ENCODE results near the gene XXYLT1.

Gene XXYLT1

GRCh38 chr3:195140816-195141793, 129.9 kb downstream of the XXYLT1 start:
- no peak for TF ChIP-seq Cebpa-rat (IDR thresholded peaks at IDR 0.05)
- Histone ChIP-seq H3K4me1 (peaks cover 34% of the 10 kb centered on the region), H3K9me3 (peaks cover 17% of the 10 kb centered on the region), H4K20me1 (no peaks in the 10 kb centered on the region), H3K9ac (no peak overlapping the region), H3K4me2 (no peak overlapping the region), H3K27me3 (no peaks in the 10 kb centered on the region), H3K4me3 (no peak overlapping the region), H3K27ac (no peak overlapping the region), H3K36me3 (peaks cover 19% of the 10 kb centered on the region; the same call in 1 of the 2 replicates)

DNA sequence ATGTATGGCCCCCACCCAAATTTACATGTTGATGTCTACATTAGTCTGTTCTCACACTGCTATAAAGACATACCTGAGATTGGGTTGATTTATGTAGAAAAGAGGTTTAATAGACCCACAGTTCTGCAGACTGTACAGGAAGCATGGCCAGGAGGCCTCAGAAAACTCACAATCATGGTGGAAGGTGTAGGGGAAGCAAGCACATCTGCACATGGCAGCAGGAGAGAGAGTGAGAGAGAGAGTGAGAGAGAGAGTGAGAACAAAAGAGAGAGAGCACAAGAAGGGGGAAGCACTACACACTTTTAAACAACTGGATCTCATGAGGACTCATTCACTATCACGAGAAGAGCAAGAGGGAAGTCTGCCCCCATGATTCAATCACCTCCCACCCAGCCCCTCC, 130.5 kb downstream of the XXYLT1 start:
- H3K9me3 ChIP-seq = peaks cover 17% of the 10 kb centered on the region
- no peaks in the 10 kb centered on the region for H3K27me3 ChIP-seq
- no peak overlapping the region for H3K27ac ChIP-seq
- H3K4me1 ChIP-seq = peaks cover 36% of the 10 kb centered on the region
- no peak overlapping the region for H3K4me3 ChIP-seq
- no peaks in the 10 kb centered on the region for H4K20me1 ChIP-seq
- TF ChIP-seq Cebpa-rat (IDR thresholded peaks at IDR 0.05) = no peak
- H3K9ac ChIP-seq = no peak overlapping the region
- peaks cover 19% of the 10 kb centered on the region; the same call in 1 of the 2 replicates for H3K36me3 ChIP-seq
- H3K4me2 ChIP-seq = no peak overlapping the region

DNA sequence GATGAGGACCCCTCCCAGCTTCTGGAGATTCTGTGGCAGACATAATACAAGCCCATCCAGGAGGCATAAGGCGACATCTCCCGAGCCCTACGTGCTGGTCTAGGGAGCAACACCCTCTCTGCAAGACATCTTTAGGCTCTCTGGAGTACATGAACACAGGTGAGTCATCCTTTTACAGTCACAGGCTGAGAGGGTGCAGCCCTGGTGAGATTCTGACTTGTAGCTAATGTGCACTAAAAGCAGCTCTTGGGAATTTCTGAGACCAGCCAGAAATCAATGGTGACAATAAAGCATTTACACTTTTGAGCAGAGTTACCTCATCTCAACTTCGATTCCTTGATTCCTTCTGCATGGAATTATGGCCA, 131.1 kb downstream of the XXYLT1 start:
- Histone ChIP-seq H3K4me3 (no peak overlapping the region), H3K36me3 (peaks cover 19% of the 10 kb centered on the region; the same call in 1 of the 2 replicates), H4K20me1 (no peaks in the 10 kb centered on the region), H3K4me1 (peaks cover 39% of the 10 kb centered on the region), H3K27ac (peak overlapping the region; percentile 28; the same call in 1 of the 2 replicates), H3K9ac (no peak overlapping the region), H3K4me2 (peak overlapping the region; percentile 74), H3K9me3 (peaks cover 17% of the 10 kb centered on the region), H3K27me3 (no peaks in the 10 kb centered on the region)
- no peak for TF ChIP-seq Cebpa-rat (IDR thresholded peaks at IDR 0.05)

DNA sequence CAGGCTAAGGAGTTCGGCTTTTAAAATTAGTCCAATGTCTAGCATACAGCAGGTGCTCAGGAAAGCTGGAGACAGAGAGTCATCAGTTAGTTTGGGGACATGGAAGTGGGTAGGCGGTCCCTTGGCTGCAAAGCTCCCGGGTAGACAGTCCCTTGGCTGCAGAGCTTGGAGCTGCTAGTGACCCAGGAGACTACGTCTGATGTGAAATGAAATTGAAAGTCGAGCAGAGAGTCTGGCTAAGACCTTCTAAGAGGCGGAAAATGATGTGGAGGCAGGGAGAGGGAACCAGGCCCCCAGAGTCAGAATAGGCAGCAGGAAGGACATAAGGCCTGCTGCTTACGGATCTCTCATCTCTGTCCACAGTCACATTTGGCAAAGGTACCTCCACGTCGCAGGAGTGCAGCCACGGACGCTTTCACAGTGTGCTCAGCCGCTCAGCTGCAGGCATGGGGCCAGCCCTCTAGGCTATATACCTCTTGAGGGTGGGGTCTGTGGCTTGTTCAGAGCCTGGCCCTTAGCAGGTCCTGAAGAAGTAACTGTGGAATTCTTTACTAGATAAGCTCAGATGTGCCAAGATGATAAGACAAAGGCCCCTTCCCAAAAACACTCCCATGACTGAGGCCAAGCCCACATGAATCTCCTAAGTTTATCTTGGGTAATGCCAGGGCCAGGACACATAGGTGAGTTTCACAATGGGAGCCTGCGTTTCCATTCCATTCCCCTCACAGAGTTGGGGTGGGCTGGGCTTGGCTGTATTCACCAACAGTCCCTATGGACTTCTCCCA, 131.7 kb downstream of the XXYLT1 start:
- no peak for TF ChIP-seq Cebpa-rat (IDR thresholded peaks at IDR 0.05)
- Histone ChIP-seq H3K9ac (peak overlapping the region; percentile 36), H3K27me3 (no peaks in the 10 kb centered on the region), H3K9me3 (peaks cover 17% of the 10 kb centered on the region), H4K20me1 (no peaks in the 10 kb centered on the region), H3K27ac (peak overlapping the region; percentile 28; the same call in 1 of the 2 replicates), H3K4me1 (peaks cover 39% of the 10 kb centered on the region), H3K4me2 (peak overlapping the region; percentile 74), H3K36me3 (peaks cover 19% of the 10 kb centered on the region; the same call in 1 of the 2 replicates), H3K4me3 (no peak overlapping the region)

DNA sequence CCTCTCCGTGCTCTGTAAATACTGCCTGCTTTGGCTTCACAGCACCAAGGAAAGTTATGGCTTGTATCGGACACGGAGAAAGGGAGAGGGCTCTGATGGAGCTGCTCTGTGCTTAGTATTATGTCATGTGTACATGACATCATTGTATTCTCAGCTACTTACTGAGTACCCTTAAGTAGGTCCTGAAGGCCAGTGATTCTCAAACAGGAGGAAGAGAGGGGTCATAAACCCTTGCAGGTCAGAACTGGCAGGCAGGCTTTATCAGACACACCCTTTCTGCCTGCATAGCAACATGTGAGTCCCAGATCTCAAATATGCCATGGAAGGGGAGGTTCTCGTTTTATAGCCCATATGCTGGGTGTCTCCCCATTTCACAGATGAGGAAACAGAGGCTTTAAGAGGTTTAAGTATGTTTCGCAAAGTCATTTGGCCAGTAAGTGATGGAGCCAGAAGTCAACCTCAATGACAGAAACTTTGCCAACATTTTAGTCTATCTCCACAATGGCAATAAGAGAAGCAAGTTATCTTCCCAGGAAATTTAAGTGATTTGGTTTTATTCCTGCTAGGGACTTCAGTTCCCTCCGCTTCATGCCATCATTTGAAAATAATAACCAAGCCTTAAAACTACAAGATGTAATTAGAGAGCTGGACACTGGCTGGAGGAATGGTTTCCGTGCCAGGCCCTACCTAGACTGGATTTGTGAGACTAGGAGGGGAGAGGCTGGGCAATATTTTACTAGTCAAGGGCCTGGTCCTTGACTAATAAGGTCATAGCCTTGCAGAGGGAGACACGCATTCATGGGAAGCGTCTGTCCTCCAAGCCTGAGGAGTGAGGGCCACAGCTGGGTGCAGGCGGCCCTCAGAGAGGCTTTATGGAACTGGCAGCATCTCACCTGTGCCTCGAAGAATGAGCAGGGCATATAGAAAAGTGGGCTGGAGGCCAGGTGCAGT, 133.0 kb downstream of the XXYLT1 start:
- no peak overlapping the region for H3K9ac ChIP-seq

GRCh38 chr3:195135917-195136316, 135.0 kb downstream of the XXYLT1 start:
- H3K9ac ChIP-seq = 0 out of 2 replicates have a peak overlapping the region, but pooled peaks have one; percentile 30
- TF ChIP-seq Cebpa-rat (IDR thresholded peaks at IDR 0.05) = no peak
- no peak overlapping the region for H3K27ac ChIP-seq
- peaks cover 8% of the 10 kb centered on the region; the same call in 1 of the 2 replicates for H3K36me3 ChIP-seq
- peaks cover 9% of the 10 kb centered on the region for H3K9me3 ChIP-seq
- peak overlapping the region; percentile 43 for H3K4me2 ChIP-seq
- no peak overlapping the region for H3K4me3 ChIP-seq
- no peaks in the 10 kb centered on the region for H4K20me1 ChIP-seq
- no peaks in the 10 kb centered on the region for H3K27me3 ChIP-seq
- H3K4me1 ChIP-seq = peaks cover 39% of the 10 kb centered on the region

More for the DNA sequence above, 133.0 kb downstream of the XXYLT1 start:
- no peak for TF ChIP-seq Cebpa-rat (IDR thresholded peaks at IDR 0.05)
- H3K27me3 ChIP-seq = no peaks in the 10 kb centered on the region
- no peaks in the 10 kb centered on the region for H4K20me1 ChIP-seq
- peaks cover 17% of the 10 kb centered on the region for H3K9me3 ChIP-seq
- no peak overlapping the region for H3K4me2 ChIP-seq
- H3K4me3 ChIP-seq = no peak overlapping the region
- peaks cover 19% of the 10 kb centered on the region; the same call in 1 of the 2 replicates for H3K36me3 ChIP-seq
- no peak overlapping the region for H3K27ac ChIP-seq
- peaks cover 39% of the 10 kb centered on the region for H3K4me1 ChIP-seq

GRCh38 chr3:195134431-195134830, 136.5 kb downstream of the XXYLT1 start:
- no peaks in the 10 kb centered on the region for H3K27me3 ChIP-seq
- no peaks in the 10 kb centered on the region for H4K20me1 ChIP-seq
- peaks cover 33% of the 10 kb centered on the region for H3K4me1 ChIP-seq
- no peak overlapping the region for H3K4me2 ChIP-seq
- H3K4me3 ChIP-seq = no peak overlapping the region
- H3K9me3 ChIP-seq = no peaks in the 10 kb centered on the region
- no peak overlapping the region for H3K9ac ChIP-seq
- TF ChIP-seq Cebpa-rat (IDR thresholded peaks at IDR 0.05) = no peak
- no peak overlapping the region for H3K27ac ChIP-seq
- no peaks in the 10 kb centered on the region for H3K36me3 ChIP-seq

GRCh38 chr3:195133462-195133861, 137.5 kb downstream of the XXYLT1 start:
- no peaks in the 10 kb centered on the region for H4K20me1 ChIP-seq
- peaks cover 25% of the 10 kb centered on the region for H3K4me1 ChIP-seq
- no peak overlapping the region for H3K27ac ChIP-seq
- no peak for TF ChIP-seq Cebpa-rat (IDR thresholded peaks at IDR 0.05)
- H3K4me2 ChIP-seq = no peak overlapping the region
- H3K27me3 ChIP-seq = no peaks in the 10 kb centered on the region
- no peaks in the 10 kb centered on the region for H3K9me3 ChIP-seq
- H3K9ac ChIP-seq = no peak overlapping the region
- no peak overlapping the region for H3K4me3 ChIP-seq
- H3K36me3 ChIP-seq = no peaks in the 10 kb centered on the region

- no peaks in the 10 kb centered on the region for H3K36me3 ChIP-seq
- H3K4me3 ChIP-seq = no peak overlapping the region
- H3K9me3 ChIP-seq = no peaks in the 10 kb centered on the region
- H4K20me1 ChIP-seq = no peaks in the 10 kb centered on the region
- no peak overlapping the region for H3K27ac ChIP-seq
- H3K9ac ChIP-seq = no peak overlapping the region
- no peak for TF ChIP-seq Cebpa-rat (IDR thresholded peaks at IDR 0.05)
- peaks cover 25% of the 10 kb centered on the region for H3K4me1 ChIP-seq
- no peak overlapping the region for H3K4me2 ChIP-seq
- no peaks in the 10 kb centered on the region for H3K27me3 ChIP-seq
Measured at GRCh38 chr3:195133013-195133412, 137.9 kb downstream of the XXYLT1 start.

Measured in BLaER1 (cell line).